Pancreas (tissue), 10 donors: ENCODE data around the gene FANCI. TPM values are rescaled to one million over a fixed set of nuclear protein-coding genes. Genes with fewer than 3 reads are reported as not detected.
A peak's percentile ranks its signal among the peaks of the same experiment; 100 is the strongest.

ENCODE experiments used
- ATAC-seq, 4 donors: fragments of 200-7000 bp; cut with Tn5 transposase; one replicate each; pipeline versions ENCODE4 v1.8.0 to v1.9.1; 2020; ENCODE audit warnings: mild to moderate bottlenecking in 4 of 4, moderate library complexity in 4 of 4
- DNase-seq, 6 donors: peaks; one replicate each; pipeline ENCODE4 v3.0.0-alpha.2; 2020
- FAIRE-seq: peaks from 2 replicates; lab custom pipeline; 2012; peaks lifted over from hg19 to GRCh38; lab: Jason Lieb, UNC
- H3K27ac ChIP-seq, 4 donors: fragments of 200-600 bp; sonication (generic); 1 replicate in 3 of 4; 2 replicates in 1 of 4; pipeline versions ENCODE4 v1.5.0 to v1.8.0; 2020
- H3K27me3 ChIP-seq, 4 donors: fragments of 200-600 bp; one replicate each; pipeline ENCODE4 v1.8.0; 2021
- H3K36me3 ChIP-seq, 3 donors: fragments of 200-600 bp; sonication (generic) in 1 of 3; one replicate each; pipeline versions ENCODE4 v1.5.0 to v1.8.0; 2020 to 2021
- H3K4me1 ChIP-seq, 3 donors: fragments of 200-600 bp; one replicate each; pipeline ENCODE4 v1.8.0; 2021
- H3K4me3 ChIP-seq, 4 donors: fragments of 200-600 bp; sonication (generic) in 2 of 4; one replicate each; pipeline versions ENCODE4 v1.5.0 to v1.8.0; 2020 to 2021
- H3K9me3 ChIP-seq, 4 donors: fragments of 200-600 bp; one replicate each; pipeline ENCODE4 v1.8.0; 2021
- CTCF ChIP-seq, 4 donors: fragments of 200-600 bp; sonication (generic) in 3 of 4; IDR thresholded peaks; one replicate each; pipeline versions ENCODE4 v1.5.0 to v1.8.0; 2021; ENCODE audit warnings: antibody characterized with exemption in 4 of 4
- WGBS, 2 donors: extraction: QIAGEN DNeasy Blood & Tissue Kit; methylation state at CpG; one replicate each; pipeline ENCODE4 v1.1.7; 2013; 5-methylcytosine and 5-hydroxymethylcytosine counted together
- intact Hi-C, 3 donors: fragments of 100-400 bp; cut with DNase I; formaldehyde crosslinking; loops; one replicate each; pipeline versions ENCODE4 v1.11.1 to v1.14.2; 2022
- polyA plus RNA-seq, 2 donors: library from polyadenylated mRNA; stranded (reverse); fragments of 200-250 nt; gene quantifications; one replicate each; pipeline ENCODE4 v1.2.3, GENCODE V29; 2013
- total RNA-seq, 6 donors: library from RNA; stranded (reverse); fragmentation: NEBNext Ultra II Directional in 4 of 6; extraction: Animal tissue kit (Norgen Biotek cat#: 25700) in 4 of 6; gene quantifications; one replicate each; pipeline versions ENCODE4 v1.2.1 to v1.2.4, GENCODE V29; 2021 to 2023
- donor health status: healthy with polysubstance abuse.
- donor health status: DM: no; HTN: no; CAD: no; lungs with moderate emphysema.
- donor health status: DM: no; HTN: no; CAD: no.
- donor health status: control.
- donor health status: control.
- donor health status: Bipolar disorder and iron deficiency.
- donor health status: DM: yes; HTN: yes; CAD: no.
- donor health status: DM: no; HTN: no; CAD: no.
- donor health status: DM: no; HTN: no; CAD: no.
- donor health status: DM: yes; HTN: yes; CAD: no.

Gene FANCI
- total and polyA plus RNA-seq, 8 donors = 1.5 to 4.8 (median 3.3) TPM

GRCh38 chr15:89332446-89332845 lies 88.7 kb downstream of the FANCI start:
- ATAC-seq = no peak
- WGBS, 2 donors = 35 to 38% methylated on average over 10 of the region's 10 CpGs
- Histone ChIP-seq H3K4me1 (peaks cover 0 to 32% (median 14%) of the 10 kb centered on the region in 3 donors), H3K27ac (no peak overlapping the region), H3K9me3 (no peaks in the 10 kb centered on the region), H3K27me3 (no peaks in the 10 kb centered on the region), H3K36me3 (peaks cover 0 to 53% (median 23%) of the 10 kb centered on the region in 3 donors), H3K4me3 (peak overlapping the region in 1 of 4 donors; percentile 79)
- no peak for FAIRE-seq
- intact Hi-C loops = no loop called here
- DNase-seq = no peak
- TF ChIP-seq CTCF (IDR thresholded peaks at IDR 0.05) = no peak

GRCh38 chr15:89333011-89333860 lies 89.5 kb downstream of the FANCI start:
- no peak for TF ChIP-seq CTCF (IDR thresholded peaks at IDR 0.05)
- peak overlapping the region; percentile 77 to 97 (median 86) for H3K4me3 ChIP-seq
- H3K9me3 ChIP-seq = no peaks in the 10 kb centered on the region
- no peak overlapping the region for H3K27ac ChIP-seq
- H3K27me3 ChIP-seq = no peaks in the 10 kb centered on the region
- no peak for FAIRE-seq
- ATAC-seq = no peak
- H3K4me1 ChIP-seq = peaks cover 0 to 32% (median 14%) of the 10 kb centered on the region in 3 donors
- WGBS, 2 donors = 90 to 92% methylated on average over 57 of the region's 57 CpGs
- intact Hi-C loops = no loop called here
- peaks cover 0 to 45% (median 18%) of the 10 kb centered on the region in 3 donors for H3K36me3 ChIP-seq
- peak in 2 of 6 donors; percentile 40 to 47 for DNase-seq

GRCh38 chr15:89333959-89334509 lies 90.3 kb downstream of the FANCI start:
- ATAC-seq (no peak), DNase-seq (peak in 1 of 6 donors; percentile 85), FAIRE-seq (no peak)
- no peak for TF ChIP-seq CTCF (IDR thresholded peaks at IDR 0.05)
- Histone ChIP-seq H3K9me3 (no peaks in the 10 kb centered on the region), H3K36me3 (peaks cover 0 to 37% (median 10%) of the 10 kb centered on the region in 3 donors), H3K27me3 (no peaks in the 10 kb centered on the region), H3K4me3 (peak overlapping the region; percentile 77 to 97 (median 86)), H3K27ac (peak overlapping the region; percentile 70 to 85 (median 80)), H3K4me1 (peaks cover 0 to 32% (median 14%) of the 10 kb centered on the region in 3 donors)
- WGBS, 2 donors = 2 to 5% methylated on average over 33 to 43 of the region's 43 CpGs
- intact Hi-C loops = no loop called here

GRCh38 chr15:89334510-89335297 lies 90.9 kb downstream of the FANCI start, which contains the start of gene POLG:
Gene POLG (minus strand): TSS chr15:89334824. CDS start chr15:89333754, 1,070 bp downstream.
- no peak for TF ChIP-seq CTCF (IDR thresholded peaks at IDR 0.05)
- H3K27ac ChIP-seq = peak within 1 kb of the TSS; percentile 70 to 85 (median 80)
- WGBS, 2 donors = 0% methylated on average over 52 to 85 of the region's 85 CpGs
- H3K4me3 ChIP-seq = peak within 1 kb of the TSS; percentile 77 to 97 (median 86)
- H3K4me1 ChIP-seq = peaks cover 0 to 32% (median 14%) of the 10 kb centered on the region in 3 donors
- H3K9me3 ChIP-seq = no peaks in the 10 kb centered on the region
- DNase-seq (peak; percentile 96 to 100 (median 99)), FAIRE-seq (peak; percentile 70), ATAC-seq (peak; percentile 92 to 98 (median 94))
- intact Hi-C loops = no loop called here
- no peaks in the 10 kb centered on the region for H3K27me3 ChIP-seq
- H3K36me3 ChIP-seq = peaks cover 0 to 30% (median 4%) of the 10 kb centered on the region in 3 donors
